ENCODE data around the gene DDX25. TPM values are rescaled to one million over a fixed set of nuclear protein-coding genes. Genes with fewer than 3 reads are reported as not detected.
"Not testable (repeated sequence)": the region's sequence is repeated elsewhere in the genome, so short reads cannot be mapped to it uniquely, and the experiment has no call there.

The DDX25 gene
- total RNA-seq, 1 experiment from 2014 or later: 0.18 TPM

DNA sequence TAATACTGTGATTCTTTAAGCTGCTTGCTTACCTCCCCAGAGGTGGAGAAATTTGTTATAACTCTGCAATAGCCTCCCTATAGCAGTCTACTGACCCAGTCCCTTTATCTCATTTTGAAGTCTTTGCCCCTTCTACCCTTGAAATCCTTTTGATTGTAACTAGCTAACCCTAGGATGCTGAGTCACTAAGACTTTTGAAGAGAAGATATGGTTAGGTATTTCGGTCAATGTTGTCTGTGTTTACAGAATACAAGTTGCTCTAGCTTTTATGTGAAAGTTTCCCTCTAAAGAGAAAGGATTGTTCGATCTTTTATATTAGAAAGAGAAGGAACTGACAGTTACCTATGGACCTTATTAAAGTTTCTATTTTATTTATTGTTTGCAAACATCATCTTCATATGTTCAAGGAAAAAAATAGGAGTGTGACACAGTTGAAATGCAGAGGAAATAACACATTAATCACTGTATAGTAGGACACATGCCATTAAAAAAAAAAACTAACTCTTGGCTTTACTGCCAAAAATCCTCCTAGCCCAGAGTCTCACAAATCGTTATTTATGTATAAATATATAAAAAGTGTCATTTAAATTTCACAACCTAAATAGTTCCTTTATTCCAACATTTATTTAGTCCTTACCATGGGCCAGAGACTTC is 13.7 kb upstream of the DDX25 start:
- no peak for DNase-seq
- Histone ChIP-seq H3K4me3 (no peak overlapping the region), H3K4me1 (no peaks in the 10 kb centered on the region), H3K27ac (no peak overlapping the region), H3K27me3 (no peaks in the 10 kb centered on the region), H3K36me3 (peaks cover 4% of the 10 kb centered on the region; the same call in 1 of the 2 replicates), H3K9me3 (replicated peaks) (no peaks in the 10 kb centered on the region)

GRCh38 chr11:125892071-125892470 is 12.2 kb upstream of the DDX25 start:
- DNase-seq: no peak
- Histone ChIP-seq H3K27me3 (no peaks in the 10 kb centered on the region), H3K4me3 (no peak overlapping the region), H3K27ac (no peak overlapping the region), H3K9me3 (replicated peaks) (no peaks in the 10 kb centered on the region), H3K36me3 (peaks cover 7% of the 10 kb centered on the region; the same call in 1 of the 2 replicates), H3K4me1 (no peaks in the 10 kb centered on the region)

- Histone ChIP-seq H3K4me3 (no peak overlapping the region), H3K27me3 (no peaks in the 10 kb centered on the region), H3K27ac (no peak overlapping the region), H3K9me3 (replicated peaks) (no peaks in the 10 kb centered on the region), H3K36me3 (peaks cover 7% of the 10 kb centered on the region; the same call in 1 of the 2 replicates), H3K4me1 (no peaks in the 10 kb centered on the region)
- no peak for DNase-seq
These were observed 11.3 kb upstream of the DDX25 start for GRCh38 chr11:125892994-125893393.

GRCh38 chr11:125901872-125902271 is 2.4 kb upstream of the DDX25 start:
- Histone ChIP-seq H3K36me3 (0 out of 2 replicates have a peak, but pooled peaks cover 1% of the 10 kb centered on the region), H3K9me3 (replicated peaks) (no peaks in the 10 kb centered on the region), H3K4me1 (no peaks in the 10 kb centered on the region), H3K27me3 (no peaks in the 10 kb centered on the region), H3K4me3 (no peak overlapping the region), H3K27ac (no peak overlapping the region)
- no peak for DNase-seq

GRCh38 chr11:125902277-125902926 is 1.9 kb upstream of the DDX25 start:
- Histone ChIP-seq H3K4me3 (peak overlapping the region; percentile 65), H3K4me1 (no peaks in the 10 kb centered on the region), H3K27me3 (no peaks in the 10 kb centered on the region), H3K36me3 (no peaks in the 10 kb centered on the region), H3K27ac (peak overlapping the region; percentile 9; the same call in 1 of the 2 replicates), H3K9me3 (replicated peaks) (no peaks in the 10 kb centered on the region)
- DNase-seq: no peak

- no peaks in the 10 kb centered on the region for H3K9me3 ChIP-seq (replicated peaks)
- peak within 1 kb of the TSS; percentile 9; the same call in 1 of the 2 replicates for H3K27ac ChIP-seq
- no peaks in the 10 kb centered on the region for H3K4me1 ChIP-seq
- peak; percentile 83 to 85 for DNase-seq
- peak within 1 kb of the TSS; percentile 65 for H3K4me3 ChIP-seq
- H3K36me3 ChIP-seq: no peaks in the 10 kb centered on the region
- no peaks in the 10 kb centered on the region for H3K27me3 ChIP-seq
These were observed 1.2 kb upstream of the DDX25 start, which contains the start of gene PUS3 for GRCh38 chr11:125902927-125903710. TSS of gene PUS3 (minus strand) at chr11:125903206. CDS start at chr11:125896284, 6,922 bp downstream.

DNA sequence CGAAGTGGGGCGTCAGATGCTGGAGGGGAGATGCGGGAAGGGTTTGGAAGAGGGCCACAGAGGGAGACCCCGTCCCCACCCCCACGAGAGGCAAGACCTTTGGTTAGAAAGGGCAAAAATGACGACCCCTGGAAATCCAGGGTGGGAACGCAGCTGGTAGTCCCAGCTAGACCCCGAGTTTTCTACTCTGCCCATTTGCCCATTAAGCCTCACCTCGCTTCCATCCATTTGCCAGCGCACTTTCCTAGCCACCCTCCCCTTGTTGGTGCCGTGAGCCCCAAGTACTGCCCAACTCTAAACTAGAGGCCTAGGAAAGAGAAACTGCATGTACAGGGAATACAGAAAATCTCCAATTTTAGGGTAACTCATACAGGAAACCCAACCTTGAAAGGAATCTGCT is 370 bp downstream of the DDX25 start:
- Histone ChIP-seq H3K27me3 (no peaks in the 10 kb centered on the region), H3K4me1 (no peaks in the 10 kb centered on the region), H3K36me3 (no peaks in the 10 kb centered on the region), H3K4me3 (no peak overlapping the region), H3K27ac (no peak overlapping the region), H3K9me3 (replicated peaks) (no peaks in the 10 kb centered on the region)
- no peak for DNase-seq

DNA sequence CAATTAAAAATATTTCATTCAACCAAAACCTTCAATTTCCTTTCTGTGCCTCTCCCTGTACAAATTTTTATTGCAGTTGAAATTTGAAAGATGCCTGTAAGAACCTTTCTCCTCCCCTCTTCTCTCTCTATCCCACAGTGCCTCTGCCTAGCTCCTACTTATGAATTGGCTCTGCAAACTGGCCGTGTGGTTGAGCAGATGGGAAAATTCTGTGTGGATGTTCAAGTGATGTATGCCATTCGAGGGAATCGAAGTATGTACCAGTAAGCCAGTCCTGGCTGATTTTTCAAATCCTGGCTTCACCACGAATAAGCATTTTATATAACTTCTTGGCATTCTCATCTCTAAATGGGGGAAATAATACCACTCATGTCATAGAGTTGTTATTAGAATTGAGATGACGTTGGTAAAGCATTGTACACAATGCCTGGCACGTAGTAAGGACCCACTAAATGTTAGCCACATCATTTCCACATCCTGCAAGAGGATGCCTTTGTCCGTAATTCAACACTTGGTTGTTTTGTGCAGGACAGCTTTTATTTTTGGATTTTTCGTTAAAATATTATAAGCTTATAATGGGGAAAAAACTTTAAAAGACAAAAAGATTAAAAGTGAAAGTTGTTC is 6.0 kb downstream of the DDX25 start:
- no peaks in the 10 kb centered on the region for H3K36me3 ChIP-seq
- no peaks in the 10 kb centered on the region for H3K4me1 ChIP-seq
- no peak for DNase-seq
- H3K9me3 ChIP-seq (replicated peaks): no peaks in the 10 kb centered on the region
- no peaks in the 10 kb centered on the region for H3K27me3 ChIP-seq
- H3K4me3 ChIP-seq: no peak overlapping the region
- no peak overlapping the region for H3K27ac ChIP-seq

- H3K4me1 ChIP-seq; H3K36me3 ChIP-seq; H3K9me3 ChIP-seq (replicated peaks); H3K27me3 ChIP-seq; DNase-seq; H3K4me3 ChIP-seq; H3K27ac ChIP-seq: not testable (repeated sequence)
These were observed 10.3 kb downstream of the DDX25 start for GRCh38 chr11:125914601-125915000.

GRCh38 chr11:125916683-125917347 is 12.5 kb downstream of the DDX25 start:
- Histone ChIP-seq H3K36me3 (no peaks in the 10 kb centered on the region), H3K9me3 (replicated peaks) (no peaks in the 10 kb centered on the region), H3K27ac (no peak overlapping the region), H3K4me3 (no peak overlapping the region), H3K27me3 (no peaks in the 10 kb centered on the region), H3K4me1 (no peaks in the 10 kb centered on the region)
- DNase-seq: no peak

DNA sequence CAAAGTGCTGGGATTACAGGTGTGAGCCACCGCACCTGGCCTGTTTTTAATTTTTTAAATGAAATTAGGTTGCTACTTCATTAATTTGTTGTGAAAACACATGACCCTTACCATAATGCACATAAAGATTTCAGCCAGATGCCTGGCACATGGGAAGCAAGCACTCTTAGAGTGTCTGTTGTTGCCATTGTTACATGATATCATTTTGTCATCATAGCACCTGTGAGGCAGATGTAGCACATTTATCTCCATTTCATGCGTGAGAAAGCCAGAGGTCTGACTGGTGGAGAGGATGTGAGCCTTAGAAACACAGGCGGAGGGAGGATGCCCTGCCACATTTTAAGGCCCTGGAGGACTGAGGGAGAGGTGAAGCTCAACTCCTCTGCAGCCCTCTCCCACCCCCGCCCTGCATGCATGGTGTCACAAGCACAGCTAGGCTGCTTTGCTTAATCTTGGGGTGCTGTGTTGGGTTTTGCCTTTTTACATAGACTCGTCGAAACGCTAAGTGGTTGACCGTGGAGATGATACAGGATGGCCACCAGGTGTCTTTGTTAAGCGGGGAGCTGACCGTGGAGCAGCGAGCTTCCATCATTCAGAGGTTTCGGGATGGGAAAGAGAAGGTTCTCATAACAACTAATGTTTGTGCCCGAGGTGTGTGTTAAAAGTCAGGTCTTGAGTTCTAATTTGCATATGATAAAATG is 14.0 kb downstream of the DDX25 start:
- Histone ChIP-seq H3K4me1 (no peaks in the 10 kb centered on the region), H3K4me3 (no peak overlapping the region), H3K9me3 (replicated peaks) (no peaks in the 10 kb centered on the region), H3K27ac (no peak overlapping the region), H3K36me3 (no peaks in the 10 kb centered on the region), H3K27me3 (no peaks in the 10 kb centered on the region)
- DNase-seq: no peak

GRCh38 chr11:125921042-125921441 is 16.7 kb downstream of the DDX25 start:
- Histone ChIP-seq H3K36me3 (no peaks in the 10 kb centered on the region), H3K27me3 (no peaks in the 10 kb centered on the region), H3K4me1 (no peaks in the 10 kb centered on the region; the same call in 1 of the 2 replicates)

DNA sequence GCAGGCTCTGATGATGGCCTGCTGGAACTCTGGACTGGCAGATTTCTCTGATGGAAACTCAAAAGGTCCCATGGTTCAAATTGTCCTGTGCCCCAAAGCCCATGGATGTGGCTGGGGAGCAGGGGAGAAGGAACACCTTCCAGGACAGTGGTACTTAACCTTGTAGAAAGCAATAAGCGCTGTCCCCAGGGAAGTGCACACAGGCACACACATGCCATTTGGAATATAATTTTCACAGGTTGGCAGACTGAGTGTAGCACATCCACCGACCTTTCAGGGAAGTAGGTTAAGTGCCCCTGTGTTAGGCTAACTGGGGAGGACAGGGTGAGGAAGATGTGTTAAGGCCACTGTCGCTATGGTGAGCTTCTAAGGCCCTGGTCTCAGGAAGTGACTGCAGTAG is 17.8 kb downstream of the DDX25 start:
- no peak overlapping the region for H3K4me3 ChIP-seq
- no peak overlapping the region for H3K27ac ChIP-seq
- no peaks in the 10 kb centered on the region for H3K27me3 ChIP-seq
- no peaks in the 10 kb centered on the region for H3K9me3 ChIP-seq (replicated peaks)
- no peaks in the 10 kb centered on the region; the same call in 1 of the 2 replicates for H3K4me1 ChIP-seq
- H3K36me3 ChIP-seq: no peaks in the 10 kb centered on the region
- DNase-seq: no peak

More at GRCh38 chr11:125921042-125921441, 16.7 kb downstream of the DDX25 start:
- no peaks in the 10 kb centered on the region for H3K9me3 ChIP-seq (replicated peaks)
- no peak for DNase-seq
- H3K4me3 ChIP-seq: no peak overlapping the region
- H3K27ac ChIP-seq: no peak overlapping the region

Measured in SJCRH30 (cell line).